Esophagus muscularis mucosa (tissue), 4 donors: ENCODE measurements around the gene LTB4R2. TPM values are rescaled to one million over a fixed set of nuclear protein-coding genes. Genes with fewer than 3 reads are reported as not detected.

Experiments used
- DNase-seq: peaks from one replicate; pipeline ENCODE4 v3.0.0-alpha.2; 2017; ENCODE audit errors: extremely low spot score
- H3K27ac ChIP-seq, 4 donors: fragments of 200-600 bp; sonication (generic); replicated peaks in 1 of 4; 1 replicate in 3 of 4; 2 replicates in 1 of 4; pipeline ENCODE4 v1.5.1; 2016 to 2019; ENCODE audit warnings: mild to moderate bottlenecking in 1 of 4
- H3K27me3 ChIP-seq, 4 donors: fragments of 200-600 bp; sonication (generic); one replicate each; pipeline versions ENCODE4 v1.5.1 to v1.6.0; 2016 to 2019
- H3K36me3 ChIP-seq, 4 donors: fragments of 200-600 bp; sonication (generic); one replicate each; pipeline ENCODE4 v1.5.1; 2016 to 2019
- H3K4me1 ChIP-seq, 4 donors: fragments of 200-600 bp; sonication (generic); one replicate each; pipeline ENCODE4 v1.5.1; 2016 to 2019
- H3K4me3 ChIP-seq, 4 donors: fragments of 200-600 bp; sonication (generic); 1 replicate in 2 of 4; 2 replicates in 2 of 4; pipeline ENCODE4 v1.5.1; 2016 to 2019; ENCODE audit warnings: mild to moderate bottlenecking in 4 of 4, moderate library complexity in 1 of 4
- H3K9me3 ChIP-seq, 4 donors: fragments of 200-600 bp; sonication (generic); 1 replicate in 3 of 4; 2 replicates in 1 of 4; pipeline ENCODE4 v1.5.1; 2016 to 2019
- CTCF ChIP-seq, 3 experiments: fragments of 200-600 bp in 2 of 3; fragments of 450-650 bp in 1 of 3; sonication (generic) in 2 of 3; IDR thresholded peaks; one replicate each; pipeline ENCODE4 v1.5.1; 2017 to 2019; ENCODE audit warnings: antibody characterized with exemption in 3 of 3, mild to moderate bottlenecking in 2 of 3, moderate library complexity in 1 of 3
- EP300 ChIP-seq: sonication (generic); formaldehyde crosslinking; IDR thresholded peaks from one replicate; pipeline ENCODE4 v1.6.1; 2017; ENCODE audit warnings: antibody characterized with exemption
- POLR2A ChIP-seq: fragments of 450-650 bp; IDR thresholded peaks from one replicate; pipeline ENCODE4 v1.6.1; 2017; ENCODE audit warnings: antibody characterized with exemption, moderate library complexity, mild to moderate bottlenecking, low read depth
- POLR2AphosphoS5 ChIP-seq, 2 donors: sonication (generic); formaldehyde crosslinking; IDR thresholded peaks; one replicate each; pipeline ENCODE4 v1.6.1; 2017; ENCODE audit warnings: antibody characterized with exemption in 2 of 2
- WGBS: methylation state at CpG from one replicate; pipeline ENCODE4 v1.1.5; 2018; 5-methylcytosine and 5-hydroxymethylcytosine counted together
- intact Hi-C: fragments of 100-400 bp; cut with DNase I; formaldehyde crosslinking; loops from one replicate; pipeline ENCODE4 v1.15.1; 2023
- total RNA-seq, 4 donors: library from RNA; depleted of rRNA; stranded (reverse); fragments of >200 nt; gene quantifications; one replicate each; pipeline versions ENCODE4 v1.1.0 to v1.2.1, GENCODE V29; 2016

LTB4R2 gene
- total RNA-seq, 4 donors from 2014 or later = 1.7 to 3.7 (median 2.4) TPM

GRCh38 chr14:24315807-24316596 lies 6.1 kb downstream of the LTB4R2 start:
- intact Hi-C loops = no loop called here
- H3K9me3 ChIP-seq = no peaks in the 10 kb centered on the region
- TF ChIP-seq EP300 (no peak), CTCF (IDR thresholded peaks at IDR 0.05) (peak in 1 of 3 experiments; percentile 31), POLR2A (no peak), POLR2AphosphoS5 (IDR thresholded peaks at IDR 0.05) (peak; percentile 45 to 54)
- H3K36me3 ChIP-seq = peaks cover 0 to 23% (median 0%) of the 10 kb centered on the region in 4 donors
- peaks cover 23 to 65% (median 48%) of the 10 kb centered on the region in 4 donors for H3K4me1 ChIP-seq
- peak overlapping the region in 1 of 4 donors; percentile 9 for H3K4me3 ChIP-seq
- no peak for DNase-seq
- H3K27me3 ChIP-seq = peaks cover 0 to 62% (median 18%) of the 10 kb centered on the region in 4 donors
- 47% methylated on average over 5 of the region's 70 CpGs for WGBS
- peak overlapping the region; percentile 5 to 71 (median 58) for H3K27ac ChIP-seq

- H3K4me3 ChIP-seq = peak overlapping the region in 1 of 4 donors; percentile 9
- no peak for DNase-seq
- H3K27ac ChIP-seq = peak overlapping the region; percentile 5 to 71 (median 58)
- H3K36me3 ChIP-seq = peaks cover 0 to 29% (median 0%) of the 10 kb centered on the region in 4 donors
- TF ChIP-seq POLR2A (no peak), POLR2AphosphoS5 (IDR thresholded peaks at IDR 0.05) (no peak), CTCF (IDR thresholded peaks at IDR 0.05) (no peak), EP300 (no peak)
- H3K27me3 ChIP-seq = peaks cover 0 to 62% (median 18%) of the 10 kb centered on the region in 4 donors
- peaks cover 18 to 59% (median 45%) of the 10 kb centered on the region in 4 donors for H3K4me1 ChIP-seq
- WGBS = 46% methylated on average over 18 of the region's 18 CpGs
- H3K9me3 ChIP-seq = no peaks in the 10 kb centered on the region
- intact Hi-C loops = no loop called here
Observed at GRCh38 chr14:24316597-24316950, 6.6 kb downstream of the LTB4R2 start.

GRCh38 chr14:24317141-24317928 lies 7.4 kb downstream of the LTB4R2 start:
- peaks cover 0 to 36% (median 1%) of the 10 kb centered on the region in 4 donors for H3K36me3 ChIP-seq
- H3K4me3 ChIP-seq = no peak overlapping the region
- 93% methylated on average over 3 of the region's 3 CpGs for WGBS
- no peaks in the 10 kb centered on the region for H3K9me3 ChIP-seq
- TF ChIP-seq EP300 = no peak
- no peak for TF ChIP-seq POLR2A
- no peak for TF ChIP-seq CTCF (IDR thresholded peaks at IDR 0.05)
- no peak for TF ChIP-seq POLR2AphosphoS5 (IDR thresholded peaks at IDR 0.05)
- H3K27me3 ChIP-seq = peaks cover 0 to 62% (median 18%) of the 10 kb centered on the region in 4 donors
- no peak overlapping the region for H3K27ac ChIP-seq
- H3K4me1 ChIP-seq = peaks cover 12 to 52% (median 39%) of the 10 kb centered on the region in 4 donors
- no peak for DNase-seq
- intact Hi-C loops = no loop called here

GRCh38 chr14:24321212-24321975 lies 11.5 kb downstream of the LTB4R2 start:
- Histone ChIP-seq H3K36me3 (peaks cover 0 to 71% (median 5%) of the 10 kb centered on the region in 4 donors), H3K4me1 (peaks cover 2 to 14% (median 7%) of the 10 kb centered on the region in 4 donors), H3K9me3 (no peaks in the 10 kb centered on the region), H3K4me3 (no peak overlapping the region), H3K27ac (no peak overlapping the region), H3K27me3 (peaks cover 0 to 44% (median 13%) of the 10 kb centered on the region in 4 donors)
- DNase-seq = no peak
- TF ChIP-seq CTCF (IDR thresholded peaks at IDR 0.05) = no peak
- no peak for TF ChIP-seq POLR2AphosphoS5 (IDR thresholded peaks at IDR 0.05)
- no peak for TF ChIP-seq POLR2A
- TF ChIP-seq EP300 = no peak
- intact Hi-C loops = no loop called here
- WGBS = 84% methylated on average over 14 of the region's 14 CpGs
